GM13976 (cell line): ENCODE data around the gene PSTPIP2.

Source experiments
- DNase-seq: peaks from one replicate; pipeline ENCODE4 v3.0.0; 2012; ENCODE audit warnings: low spot score
- in situ Hi-C: fragments of 300-500 bp; cut with MboI; formaldehyde crosslinking; loops from one replicate; pipeline ENCODE4 v1.12.0; 2022; ENCODE audit warnings: low sequenced_read_pairs, mixed read lengths, inconsistent platforms; ENCODE audit not compliant: unreplicated experiment
- TF ChIP-seq, protein P1 (sequence below): IDR thresholded peaks from 2 replicates; pipeline ENCODE4 v1.5.1; 2012; ENCODE audit warnings: borderline replicate concordance, mild to moderate bottlenecking; ENCODE audit not compliant: insufficient read depth; ENCODE audit errors: extremely low read depth, missing control alignments, control extremely low read depth

The PSTPIP2 gene, protein sequence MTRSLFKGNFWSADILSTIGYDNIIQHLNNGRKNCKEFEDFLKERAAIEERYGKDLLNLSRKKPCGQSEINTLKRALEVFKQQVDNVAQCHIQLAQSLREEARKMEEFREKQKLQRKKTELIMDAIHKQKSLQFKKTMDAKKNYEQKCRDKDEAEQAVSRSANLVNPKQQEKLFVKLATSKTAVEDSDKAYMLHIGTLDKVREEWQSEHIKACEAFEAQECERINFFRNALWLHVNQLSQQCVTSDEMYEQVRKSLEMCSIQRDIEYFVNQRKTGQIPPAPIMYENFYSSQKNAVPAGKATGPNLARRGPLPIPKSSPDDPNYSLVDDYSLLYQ

GRCh38 chr18:46071653-46072375 is at the start of gene PSTPIP2:
Gene PSTPIP2 (minus strand): TSS chr18:46072260. CDS start chr18:46072188, 72 bp downstream.
- in situ Hi-C loops: loop anchor here (10.0 kb wide), 1 partner anchor 397 kb away; no protein-coding TSS in a partner anchor
- TF ChIP-seq, protein P1, sequence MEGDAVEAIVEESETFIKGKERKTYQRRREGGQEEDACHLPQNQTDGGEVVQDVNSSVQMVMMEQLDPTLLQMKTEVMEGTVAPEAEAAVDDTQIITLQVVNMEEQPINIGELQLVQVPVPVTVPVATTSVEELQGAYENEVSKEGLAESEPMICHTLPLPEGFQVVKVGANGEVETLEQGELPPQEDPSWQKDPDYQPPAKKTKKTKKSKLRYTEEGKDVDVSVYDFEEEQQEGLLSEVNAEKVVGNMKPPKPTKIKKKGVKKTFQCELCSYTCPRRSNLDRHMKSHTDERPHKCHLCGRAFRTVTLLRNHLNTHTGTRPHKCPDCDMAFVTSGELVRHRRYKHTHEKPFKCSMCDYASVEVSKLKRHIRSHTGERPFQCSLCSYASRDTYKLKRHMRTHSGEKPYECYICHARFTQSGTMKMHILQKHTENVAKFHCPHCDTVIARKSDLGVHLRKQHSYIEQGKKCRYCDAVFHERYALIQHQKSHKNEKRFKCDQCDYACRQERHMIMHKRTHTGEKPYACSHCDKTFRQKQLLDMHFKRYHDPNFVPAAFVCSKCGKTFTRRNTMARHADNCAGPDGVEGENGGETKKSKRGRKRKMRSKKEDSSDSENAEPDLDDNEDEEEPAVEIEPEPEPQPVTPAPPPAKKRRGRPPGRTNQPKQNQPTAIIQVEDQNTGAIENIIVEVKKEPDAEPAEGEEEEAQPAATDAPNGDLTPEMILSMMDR: no peak
- peak; percentile 76 for DNase-seq

DNA sequence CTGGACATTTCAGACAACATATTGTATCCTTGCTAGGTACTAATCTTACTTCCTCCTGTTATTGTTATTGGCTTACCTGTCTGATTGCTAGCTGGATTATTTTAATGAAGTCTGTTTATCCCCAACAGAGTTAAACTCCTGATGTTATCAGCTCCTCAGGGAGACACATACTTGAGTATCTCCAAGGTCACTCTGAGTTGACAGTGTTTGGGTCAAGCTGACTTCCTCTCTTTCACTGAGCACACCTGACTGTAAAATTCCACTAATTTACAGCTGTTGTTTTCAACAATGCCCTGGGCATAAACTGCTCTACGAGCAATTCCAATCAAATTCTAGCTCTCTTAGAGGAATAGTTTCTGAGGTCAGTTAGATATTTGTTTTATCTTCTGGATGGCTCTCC is 41.7 kb upstream of the PSTPIP2 start:
- DNase-seq: no peak
- in situ Hi-C loops: no loop called here

GRCh38 chr18:46110406-46110805 is 38.3 kb upstream of the PSTPIP2 start:
- DNase-seq: no peak
- in situ Hi-C loops: no loop called here
- TF ChIP-seq, protein P1: no peak

More for the DNA sequence above, 41.7 kb upstream of the PSTPIP2 start:
- TF ChIP-seq, protein P1: no peak

DNA sequence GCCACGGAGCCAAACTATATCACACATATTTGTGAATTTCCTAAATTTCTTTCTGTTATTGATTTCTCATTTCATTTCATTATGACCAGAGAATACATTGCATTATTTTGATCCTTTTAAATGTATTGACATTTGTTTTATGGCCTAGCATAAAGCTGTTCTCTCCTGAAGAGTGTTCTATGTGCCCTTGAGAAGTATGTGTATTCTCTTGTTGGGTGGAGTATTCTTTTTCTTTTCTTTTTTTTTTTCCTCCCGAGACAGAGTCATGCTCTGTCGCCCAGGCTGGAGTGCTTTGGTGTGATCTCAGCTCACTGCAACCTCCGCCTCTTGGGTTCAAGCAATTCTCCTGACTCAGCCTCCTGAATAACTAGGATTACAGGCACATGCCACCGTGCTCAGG is 37.3 kb upstream of the PSTPIP2 start:
- no peak for DNase-seq
- TF ChIP-seq, protein P1: no peak
- in situ Hi-C loops: no loop called here

GRCh38 chr18:46104128-46104911 is 32.3 kb upstream of the PSTPIP2 start, which contains the start of gene HAUS1:
Gene HAUS1 (plus strand): TSS chr18:46104385. CDS start chr18:46104412, 27 bp downstream.
- in situ Hi-C loops: no loop called here
- DNase-seq: peak; percentile 87
- TF ChIP-seq, protein P1: no peak

- in situ Hi-C loops: no loop called here
- TF ChIP-seq, protein P1: no peak
- no peak for DNase-seq
Observed at GRCh38 chr18:46099463-46099862, 27.4 kb upstream of the PSTPIP2 start.
